Subcutaneous adipose tissue (tissue), 4 donors: ENCODE measurements around the gene NAV2. TPM values are rescaled to one million over a fixed set of nuclear protein-coding genes. Genes with fewer than 3 reads are reported as not detected.

Experiments
- CTCF ChIP-seq: fragments of 450-650 bp; IDR thresholded peaks from one replicate; pipeline ENCODE4 v1.5.1; 2016; ENCODE audit warnings: low read depth, mild to moderate bottlenecking, control low read depth, antibody characterized with exemption, moderate library complexity
- total RNA-seq, 4 donors: library from RNA; depleted of rRNA; stranded (reverse); fragments of >200 nt; gene quantifications; one replicate each; pipeline ENCODE4 v1.1.0, GENCODE V29; 2016

Gene NAV2
- total RNA-seq, 4 donors from 2014 or later: 13.6 to 31.5 (median 27.8) TPM

DNA sequence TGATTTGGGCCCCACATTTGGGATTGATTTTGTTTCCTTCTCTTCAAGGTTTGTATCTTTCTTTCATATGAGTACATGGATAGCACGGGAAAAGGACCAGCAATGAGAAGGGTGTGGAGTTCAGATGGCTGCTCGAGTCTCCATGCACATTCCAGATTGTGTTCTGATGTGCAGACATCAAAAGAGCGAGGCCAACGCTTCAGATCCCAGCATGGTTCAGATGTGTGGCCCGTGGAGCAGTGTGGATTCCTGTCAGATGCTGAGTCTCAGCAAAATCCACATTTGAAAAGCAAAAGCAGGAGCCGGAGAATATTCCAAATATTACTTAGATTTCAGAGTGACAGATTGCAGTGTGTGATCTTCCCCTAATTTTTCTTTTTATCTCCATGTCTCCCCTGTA is 228.2 kb downstream of the NAV2 start:
- no peak for TF ChIP-seq CTCF

GRCh38 chr11:19946681-19947080 is 234.0 kb downstream of the NAV2 start:
- TF ChIP-seq CTCF: no peak

GRCh38 chr11:19947537-19948114 is 235.0 kb downstream of the NAV2 start:
- no peak for TF ChIP-seq CTCF

GRCh38 chr11:19949606-19950005 is 237.0 kb downstream of the NAV2 start:
- TF ChIP-seq CTCF: no peak

DNA sequence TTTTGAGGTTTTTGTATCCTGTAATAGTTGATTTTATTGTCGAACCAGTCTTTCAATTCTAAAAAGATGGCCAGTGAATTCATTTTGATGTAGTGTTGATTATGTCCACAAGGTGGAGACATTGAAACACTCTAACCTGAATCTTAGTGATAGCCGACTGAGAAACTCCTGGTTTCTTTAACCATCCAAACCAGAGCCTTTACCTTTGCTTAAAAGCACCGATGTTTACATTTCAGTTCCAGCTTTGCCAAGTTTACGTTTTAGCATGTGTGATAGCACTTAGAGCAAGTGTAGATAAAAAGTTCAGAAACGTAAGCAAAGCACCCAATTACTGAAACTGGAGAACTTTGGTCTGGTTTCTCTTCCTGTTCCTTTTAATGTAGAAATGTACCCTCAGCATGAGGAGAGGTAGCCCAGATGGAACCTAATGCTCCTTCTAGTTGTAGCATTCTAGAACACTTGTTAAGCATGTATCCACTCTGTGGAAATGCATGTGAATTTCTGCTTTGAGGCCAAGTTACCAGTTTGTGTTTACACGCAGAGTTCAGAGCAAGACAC is 239.0 kb downstream of the NAV2 start:
- TF ChIP-seq CTCF: no peak

DNA sequence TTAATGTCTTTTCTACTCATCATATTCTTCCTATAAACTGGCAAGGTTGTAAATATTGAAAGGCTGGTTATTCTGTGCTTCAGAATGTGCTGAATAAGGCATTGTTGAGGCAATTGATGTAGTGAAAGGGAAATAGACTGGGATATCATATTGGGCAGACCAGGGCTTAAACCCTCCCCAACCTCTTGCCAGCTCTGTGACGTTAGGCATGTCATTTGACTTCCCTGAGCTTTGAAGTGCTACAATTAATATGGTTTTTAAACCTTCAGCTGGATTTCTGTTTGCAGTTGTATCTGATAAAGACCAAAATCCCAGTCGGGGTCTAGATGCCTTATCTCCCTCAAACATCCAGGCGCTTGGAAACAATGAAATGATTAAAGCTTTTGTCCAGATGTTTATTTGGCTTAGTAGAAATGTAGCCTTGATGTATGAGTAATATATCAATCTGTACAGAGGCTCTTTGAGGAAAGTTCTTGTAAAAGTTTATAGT is 239.5 kb downstream of the NAV2 start:
- TF ChIP-seq CTCF: no peak

GRCh38 chr11:19952911-19953310 is 240.3 kb downstream of the NAV2 start:
- TF ChIP-seq CTCF: no peak
